Keratinocyte (primary cell): Measurements from ENCODE around the gene ITPKC. TPM values are rescaled to one million over a fixed set of nuclear protein-coding genes. Genes with fewer than 3 reads are reported as not detected.

Source experiments
- DNase-seq: peaks from one replicate; pipeline ENCODE4 v3.0.0-alpha.2; 2011; ENCODE audit warnings: low read depth, missing footprints, low spot score
- FAIRE-seq: peaks from 2 replicates; lab custom pipeline; 2011; peaks lifted over from hg19 to GRCh38; lab: Jason Lieb, UNC
- H2AFZ ChIP-seq: 2 replicates; pipeline ENCODE4 v1.6.0; 2012; ENCODE audit warnings: low read length, control low read depth, inconsistent platforms; ENCODE audit not compliant: control insufficient read depth
- H3K27ac ChIP-seq: 2 replicates; pipeline ENCODE4 v1.5.1; 2011; ENCODE audit warnings: low read length; ENCODE audit not compliant: control insufficient read depth, insufficient read depth
- H3K27me3 ChIP-seq: 3 replicates; pipeline ENCODE4 v1.6.0; 2011; ENCODE audit warnings: low read length; ENCODE audit not compliant: control insufficient read depth, insufficient read depth; ENCODE audit errors: extremely low read depth
- H3K36me3 ChIP-seq, 2 experiments: 2 replicates in 1 of 2; 3 replicates in 1 of 2; pipeline ENCODE4 v1.5.1; 2011; ENCODE audit warnings: low read length in 2 of 2, mild to moderate bottlenecking in 1 of 2; ENCODE audit not compliant: control insufficient read depth in 2 of 2, insufficient read depth in 2 of 2; ENCODE audit errors: extremely low read depth in 1 of 2
- H3K4me1 ChIP-seq: 3 replicates; pipeline ENCODE4 v1.5.1; 2011; ENCODE audit warnings: low read length; ENCODE audit not compliant: control insufficient read depth, insufficient read depth; ENCODE audit errors: extremely low read depth
- H3K4me2 ChIP-seq: 3 replicates; pipeline ENCODE4 v1.6.0; 2011; ENCODE audit warnings: low read depth, low read length; ENCODE audit not compliant: control insufficient read depth, insufficient read depth; ENCODE audit errors: extremely low read depth
- H3K4me3 ChIP-seq, 3 experiments: fragments of 200-600 bp in 1 of 3; sonication (generic) in 1 of 3; 2 replicates in 2 of 3; 3 replicates in 1 of 3; pipeline ENCODE4 v1.5.1; 2011 to 2016; ENCODE audit warnings: low read length in 3 of 3, mild to moderate bottlenecking in 3 of 3, control low read depth in 2 of 3, inconsistent platforms in 1 of 3, low read depth in 1 of 3, mixed read lengths in 1 of 3, mixed run types in 1 of 3, moderate library complexity in 1 of 3; ENCODE audit not compliant: control insufficient read depth in 2 of 3, insufficient read depth in 2 of 3; ENCODE audit errors: extremely low read depth in 1 of 3
- H3K79me2 ChIP-seq: 2 replicates; pipeline ENCODE4 v1.6.0; 2012; ENCODE audit warnings: low read length; ENCODE audit not compliant: control insufficient read depth, insufficient read depth
- H3K9ac ChIP-seq: 3 replicates; pipeline ENCODE4 v1.6.0; 2011; ENCODE audit warnings: low read length; ENCODE audit not compliant: control insufficient read depth, insufficient read depth; ENCODE audit errors: extremely low read depth
- H3K9me1 ChIP-seq: 3 replicates; pipeline ENCODE4 v1.6.0; 2011; ENCODE audit warnings: low read length; ENCODE audit not compliant: control insufficient read depth, insufficient read depth; ENCODE audit errors: extremely low read depth
- H3K9me3 ChIP-seq: 2 replicates; pipeline ENCODE4 v1.5.1; 2012; ENCODE audit warnings: low read depth, low read length; ENCODE audit not compliant: control insufficient read depth
- H4K20me1 ChIP-seq: 3 replicates; pipeline ENCODE4 v1.6.0; 2011; ENCODE audit warnings: low read length; ENCODE audit not compliant: control insufficient read depth, insufficient read depth; ENCODE audit errors: extremely low read depth
- EZH2 ChIP-seq: IDR thresholded peaks from one replicate; pipeline ENCODE4 v1.6.1; 2012; ENCODE audit warnings: inconsistent platforms, mild to moderate bottlenecking, low read length, moderate library complexity
- dilution Hi-C: fragments of 300-500 bp; cut with MboI; formaldehyde crosslinking; loops from one replicate; pipeline ENCODE4 v1.7.0; 2020; ENCODE audit warnings: low sequenced_read_pairs; ENCODE audit not compliant: extremely low pct_ligation_motif_present
- polyA plus RNA-seq, 5 experiments: library from polyadenylated mRNA; depleted of rRNA in 3 of 5; stranded (reverse) in 3 of 5; stranded (forward) in 1 of 5; unstranded in 1 of 5; fragments of >200 nt; gene quantifications; 1 replicate in 1 of 5; 2 replicates in 3 of 5; 3 replicates in 1 of 5; pipeline versions ENCODE4 v1.2.1 to v1.2.3, GENCODE V29; 2011 to 2012; ENCODE audit warnings: missing spikeins in 2 of 5, low read depth in 1 of 5, low replicate concordance in 1 of 5
- TF ChIP-seq, protein P1 (sequence below), 3 experiments: IDR thresholded peaks in 1 of 3; conservative IDR thresholded peaks in 1 of 3; optimal IDR thresholded peaks in 1 of 3; 2 replicates in 2 of 3; 3 replicates in 1 of 3; pipeline versions ENCODE3 to v1.5.1; 2011; ENCODE audit warnings: low read length in 3 of 3, mild to moderate bottlenecking in 3 of 3, moderate library complexity in 2 of 3, control low read depth in 1 of 3, inconsistent platforms in 1 of 3; ENCODE audit not compliant: insufficient read depth in 2 of 3; ENCODE audit errors: extremely low read depth in 1 of 3

Gene ITPKC
- polyA plus RNA-seq, 1 donor (not counting 4 experiments of a cell fraction or from before 2014, with no cell fraction given), result 17.2 TPM

DNA sequence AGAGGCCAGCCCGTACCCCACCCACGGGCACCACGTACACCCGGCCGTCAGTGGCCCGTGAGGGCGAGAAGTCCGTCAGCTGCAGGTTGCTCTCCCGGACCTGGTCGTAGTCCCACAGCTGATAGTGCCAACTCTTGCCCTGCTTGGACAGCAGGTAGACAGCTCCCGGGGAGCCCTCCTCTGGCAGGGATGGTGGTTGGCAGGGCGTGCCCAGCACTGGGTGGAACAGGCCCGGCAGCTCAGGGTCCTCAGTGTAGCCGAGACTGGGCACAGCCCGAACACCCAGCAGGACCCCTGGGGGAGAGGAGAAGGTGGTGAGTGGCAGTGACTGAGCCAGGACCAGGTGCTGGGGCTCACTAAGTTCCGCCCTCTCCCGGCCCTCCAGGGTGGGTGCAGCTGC is 25.6 kb downstream of the ITPKC start:
- DNase-seq (no peak), FAIRE-seq (no peak)
- peaks cover 13 to 27% of the 10 kb centered on the region in 2 experiments for H3K36me3 ChIP-seq
- no peaks in the 10 kb centered on the region for H4K20me1 ChIP-seq
- H3K4me1 ChIP-seq, result peaks cover 2% of the 10 kb centered on the region
- H3K9ac ChIP-seq, result no peak overlapping the region
- H3K9me1 ChIP-seq, result no peaks in the 10 kb centered on the region
- no peaks in the 10 kb centered on the region for H3K79me2 ChIP-seq
- TF ChIP-seq, protein P1, sequence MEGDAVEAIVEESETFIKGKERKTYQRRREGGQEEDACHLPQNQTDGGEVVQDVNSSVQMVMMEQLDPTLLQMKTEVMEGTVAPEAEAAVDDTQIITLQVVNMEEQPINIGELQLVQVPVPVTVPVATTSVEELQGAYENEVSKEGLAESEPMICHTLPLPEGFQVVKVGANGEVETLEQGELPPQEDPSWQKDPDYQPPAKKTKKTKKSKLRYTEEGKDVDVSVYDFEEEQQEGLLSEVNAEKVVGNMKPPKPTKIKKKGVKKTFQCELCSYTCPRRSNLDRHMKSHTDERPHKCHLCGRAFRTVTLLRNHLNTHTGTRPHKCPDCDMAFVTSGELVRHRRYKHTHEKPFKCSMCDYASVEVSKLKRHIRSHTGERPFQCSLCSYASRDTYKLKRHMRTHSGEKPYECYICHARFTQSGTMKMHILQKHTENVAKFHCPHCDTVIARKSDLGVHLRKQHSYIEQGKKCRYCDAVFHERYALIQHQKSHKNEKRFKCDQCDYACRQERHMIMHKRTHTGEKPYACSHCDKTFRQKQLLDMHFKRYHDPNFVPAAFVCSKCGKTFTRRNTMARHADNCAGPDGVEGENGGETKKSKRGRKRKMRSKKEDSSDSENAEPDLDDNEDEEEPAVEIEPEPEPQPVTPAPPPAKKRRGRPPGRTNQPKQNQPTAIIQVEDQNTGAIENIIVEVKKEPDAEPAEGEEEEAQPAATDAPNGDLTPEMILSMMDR (optimal IDR thresholded peaks at IDR 0.05 in 1 of 3, IDR thresholded peaks at IDR 0.05 in 1 of 3, conservative IDR thresholded peaks at IDR 0.05 in 1 of 3; ENCODE audit: extremely low read depth in 1 of 3, insufficient read depth in 2 of 3, low read length in 3 of 3), result no peak
- no peak for TF ChIP-seq EZH2
- no peak overlapping the region for H3K4me2 ChIP-seq
- no peak overlapping the region for H3K27ac ChIP-seq
- dilution Hi-C loops, result no loop called here
- no peak overlapping the region for H3K4me3 ChIP-seq
- no peaks in the 10 kb centered on the region for H3K9me3 ChIP-seq
- no peak overlapping the region for H2AFZ ChIP-seq
- no peaks in the 10 kb centered on the region for H3K27me3 ChIP-seq

DNA sequence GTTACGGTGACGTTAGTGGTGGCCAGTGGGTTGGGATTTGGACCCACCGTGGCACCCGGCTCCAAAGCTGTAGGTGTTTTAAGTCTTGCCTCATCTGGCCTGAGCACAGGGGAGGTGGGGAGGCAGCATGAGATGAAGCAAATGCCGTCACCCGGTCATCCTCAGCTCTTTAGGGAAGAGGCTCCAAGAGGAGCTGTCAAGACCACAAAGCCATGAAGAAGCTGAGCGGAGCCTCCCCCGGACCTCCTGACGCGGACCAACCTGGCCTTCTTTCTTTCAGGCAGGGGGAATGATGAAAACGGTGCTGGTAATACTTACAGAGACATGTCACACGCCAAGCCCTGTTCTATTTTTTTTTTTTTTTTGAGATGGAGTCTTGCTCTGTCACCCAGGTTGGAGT is 26.0 kb downstream of the ITPKC start:
- H3K27ac ChIP-seq, result no peak overlapping the region
- no peak for FAIRE-seq
- no peak overlapping the region for H2AFZ ChIP-seq
- no peak overlapping the region for H3K4me2 ChIP-seq
- no peaks in the 10 kb centered on the region for H3K27me3 ChIP-seq
- no peak overlapping the region for H3K9ac ChIP-seq
- DNase-seq, result no peak
- dilution Hi-C loops, result no loop called here
- no peaks in the 10 kb centered on the region for H3K9me1 ChIP-seq
- H3K36me3 ChIP-seq, result peaks cover 11 to 25% of the 10 kb centered on the region in 2 experiments
- TF ChIP-seq, protein P1 (optimal IDR thresholded peaks at IDR 0.05 in 1 of 3, IDR thresholded peaks at IDR 0.05 in 1 of 3, conservative IDR thresholded peaks at IDR 0.05 in 1 of 3; ENCODE audit: extremely low read depth in 1 of 3, insufficient read depth in 2 of 3, low read length in 3 of 3), result no peak
- no peak for TF ChIP-seq EZH2
- peaks cover 2% of the 10 kb centered on the region for H3K4me1 ChIP-seq
- H3K79me2 ChIP-seq, result no peaks in the 10 kb centered on the region
- H4K20me1 ChIP-seq, result no peaks in the 10 kb centered on the region
- H3K9me3 ChIP-seq, result no peaks in the 10 kb centered on the region
- no peak overlapping the region for H3K4me3 ChIP-seq
